ENCODE data around the gene FTO.

FTO gene

DNA sequence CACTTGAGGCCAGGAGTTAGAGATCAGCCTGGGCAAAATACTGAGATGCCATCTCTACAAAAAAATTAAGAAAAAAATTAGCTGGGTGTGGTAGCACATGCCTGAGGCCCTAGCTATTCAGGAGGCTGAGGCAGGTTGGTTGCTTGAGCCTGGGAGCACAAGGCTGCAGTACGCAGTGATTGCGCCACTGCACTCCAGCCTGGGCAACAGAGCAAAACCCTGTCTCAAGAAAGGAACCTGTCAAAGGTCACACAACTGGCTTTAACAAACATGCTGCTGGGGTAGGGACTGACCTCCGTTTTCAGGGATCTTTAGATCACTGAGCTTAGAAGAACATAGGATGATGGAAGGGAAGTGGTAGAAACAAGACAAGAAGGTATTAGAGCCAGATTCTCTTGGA is 487.6 kb downstream of the FTO start:
- no peak for DNase-seq

DNA sequence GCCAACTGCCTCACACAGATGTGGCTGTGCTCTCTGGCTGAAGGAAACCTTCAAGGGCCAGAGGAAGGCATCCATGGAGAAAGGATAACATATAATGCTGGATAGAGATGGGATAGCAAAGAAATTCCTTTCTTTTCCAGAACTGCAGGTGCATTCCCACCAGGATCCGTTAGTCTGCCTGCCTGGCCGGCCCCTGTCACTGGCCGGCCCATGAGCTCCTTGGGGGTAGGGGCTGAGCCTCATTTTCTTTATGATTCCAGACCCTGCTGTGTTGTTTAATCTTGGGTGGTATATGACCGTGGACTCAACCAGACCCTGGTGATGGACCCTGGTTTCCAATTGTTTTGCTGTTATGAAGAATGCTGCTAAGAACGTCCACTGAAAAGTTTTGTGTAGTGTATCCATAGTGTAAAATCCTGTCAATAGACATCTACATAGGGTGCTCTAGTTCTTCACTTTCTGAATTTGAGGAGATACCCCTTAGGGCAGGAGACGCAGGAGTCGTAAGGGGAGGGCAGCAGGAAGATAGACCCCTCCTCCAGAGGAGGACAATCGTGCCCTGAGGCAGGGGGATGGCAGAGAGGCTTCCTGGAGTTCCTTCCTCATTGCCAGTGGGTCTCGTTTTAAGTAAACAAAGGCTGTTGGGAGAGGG is 489.2 kb downstream of the FTO start:
- no peak for DNase-seq

DNA sequence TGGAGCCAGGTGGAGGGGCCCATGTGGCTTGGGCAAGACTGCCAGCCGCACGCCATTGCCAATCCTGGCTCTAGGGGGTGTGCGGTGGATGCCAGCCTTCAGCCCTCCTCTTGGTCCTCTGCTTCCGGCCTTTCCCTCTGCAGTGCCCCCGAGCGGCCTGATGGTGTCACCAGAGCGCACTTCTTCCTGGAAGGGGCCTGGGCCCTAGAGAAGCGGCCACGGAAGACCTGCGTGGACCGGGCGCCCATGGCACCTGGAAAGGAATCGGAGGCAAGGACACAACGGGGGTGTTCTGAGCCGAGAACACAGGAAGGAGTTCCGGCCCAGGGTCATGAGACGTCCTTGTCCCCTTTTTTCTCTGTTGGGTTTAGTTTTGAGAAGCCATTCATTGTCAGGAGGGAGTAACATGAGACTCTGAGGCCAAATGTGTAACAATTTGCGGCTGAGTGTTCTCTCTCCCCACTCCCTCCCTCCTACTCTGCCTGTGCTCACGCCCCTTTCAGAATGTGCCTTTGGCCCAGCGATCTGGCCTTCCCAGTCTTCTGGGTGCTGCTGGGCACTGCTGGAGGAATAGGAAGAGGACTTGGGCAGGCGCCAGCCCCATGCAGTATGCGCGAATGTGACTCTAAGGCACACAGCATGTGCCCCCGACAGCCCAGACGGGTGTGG is 489.8 kb downstream of the FTO start:
- peak in 11 of 14 donors; percentile 24 to 73 (median 67) for DNase-seq

DNA sequence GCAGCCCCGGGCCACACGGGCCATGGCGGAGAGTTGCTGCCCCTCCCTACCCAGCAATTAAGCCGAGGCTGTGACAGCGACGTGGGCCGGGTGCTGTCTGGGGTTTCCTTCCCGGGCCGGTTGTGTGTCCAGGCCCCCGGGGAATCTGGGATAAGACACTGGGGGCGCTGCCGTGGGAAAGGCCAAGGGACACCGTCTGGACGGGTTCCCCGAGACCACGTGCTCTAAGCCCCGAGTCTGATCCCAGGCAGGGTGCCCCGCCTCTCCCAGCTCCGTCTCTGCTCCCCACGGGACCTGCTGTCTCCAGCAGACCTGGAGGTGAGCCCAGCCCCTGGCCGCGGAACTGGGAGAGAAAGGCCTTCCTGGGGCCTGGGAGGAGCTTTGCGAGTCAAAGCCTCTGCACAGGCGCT is 490.4 kb downstream of the FTO start:
- peak in 13 of 14 donors; percentile 9 to 82 (median 61) for DNase-seq

DNA sequence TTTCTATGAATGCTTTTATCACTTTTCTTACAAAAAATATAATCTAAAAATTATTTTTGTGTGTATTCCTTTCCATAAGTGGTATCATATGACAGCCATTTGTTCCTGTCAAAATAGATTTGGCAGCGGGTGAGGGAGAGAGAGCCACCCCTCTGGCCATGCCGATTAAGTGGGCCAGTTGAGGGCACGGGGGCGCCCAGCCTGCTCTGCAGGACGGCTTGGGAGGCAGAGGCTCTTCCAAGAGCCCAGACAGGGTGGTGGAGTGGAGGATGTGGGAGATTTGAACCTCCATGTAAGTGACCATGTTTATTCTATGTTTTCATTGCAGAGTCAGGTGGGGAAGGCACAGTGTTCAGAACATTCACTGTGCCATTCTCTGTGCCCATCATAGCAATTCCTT is 493.8 kb downstream of the FTO start:
- no peak for DNase-seq

DNA sequence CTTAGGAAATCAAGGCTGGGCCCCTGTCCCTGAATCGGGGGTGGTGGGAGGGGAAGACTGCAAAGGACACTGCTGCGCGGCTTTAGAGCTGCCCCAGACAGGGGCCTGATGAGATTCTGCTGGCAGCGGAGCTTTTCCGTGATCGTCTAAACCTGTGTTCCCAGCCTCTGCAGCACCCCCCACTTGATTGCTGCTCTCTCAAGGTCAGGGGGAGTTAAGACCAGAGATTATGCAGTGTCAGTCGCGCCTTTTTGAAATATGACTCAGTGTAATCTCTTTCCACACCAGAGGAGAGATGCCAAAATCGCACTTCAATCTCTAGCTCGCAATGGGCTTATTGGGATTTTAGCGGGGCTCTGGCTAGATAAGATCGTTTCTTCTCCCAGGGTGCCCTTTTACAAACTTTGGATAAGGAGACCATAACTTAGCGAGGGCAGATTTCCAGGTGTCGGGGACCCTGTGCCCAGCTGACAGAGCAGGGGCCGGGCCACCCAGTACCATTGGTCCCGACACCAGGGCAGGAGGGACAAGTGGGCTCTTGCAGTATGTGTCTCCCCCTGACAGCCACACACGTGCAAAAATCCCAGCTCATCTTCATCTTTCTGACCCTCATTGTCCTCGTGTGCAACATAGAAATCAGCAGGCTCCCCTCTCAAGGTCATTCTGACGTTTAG is 495.7 kb downstream of the FTO start:
- DNase-seq = no peak

DNA sequence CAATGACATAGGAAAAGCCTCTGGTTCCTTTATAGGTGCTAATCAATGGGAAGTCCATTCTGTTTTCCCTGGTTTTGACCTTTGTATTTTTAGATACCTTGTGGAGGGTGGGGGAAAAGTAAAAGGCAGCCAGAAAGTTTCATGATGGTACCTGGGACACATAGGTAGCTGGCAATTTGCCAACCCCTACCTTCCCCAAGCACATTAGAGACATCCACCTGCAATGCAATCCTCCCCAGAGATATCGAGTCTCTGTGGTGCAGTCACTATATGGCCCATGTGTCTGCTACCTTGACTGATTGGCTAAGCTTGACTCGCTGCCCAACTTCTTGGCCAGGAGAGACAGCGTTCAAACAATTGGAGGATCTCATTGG is 496.2 kb downstream of the FTO start:
- no peak for DNase-seq

DNA sequence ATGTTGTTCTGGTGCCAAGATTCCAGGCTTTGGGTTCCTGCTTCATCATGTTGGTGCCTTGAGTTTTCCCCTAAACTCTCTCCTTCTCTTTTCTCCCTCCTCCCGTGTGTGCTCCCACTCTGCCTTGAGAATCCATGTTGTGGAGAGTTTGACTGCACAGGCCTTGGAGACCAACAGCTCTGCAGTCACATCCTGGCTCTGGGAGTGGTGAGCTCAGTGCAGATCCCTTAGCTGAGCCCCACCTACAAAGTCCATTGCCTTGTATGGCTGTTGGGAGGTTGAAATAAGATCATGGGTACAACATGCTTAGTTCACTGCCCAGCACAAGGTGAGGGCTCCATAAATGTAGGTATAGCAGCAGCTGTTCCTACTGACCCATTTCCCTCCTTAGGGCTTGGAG is 496.8 kb downstream of the FTO start:
- DNase-seq = no peak

DNA sequence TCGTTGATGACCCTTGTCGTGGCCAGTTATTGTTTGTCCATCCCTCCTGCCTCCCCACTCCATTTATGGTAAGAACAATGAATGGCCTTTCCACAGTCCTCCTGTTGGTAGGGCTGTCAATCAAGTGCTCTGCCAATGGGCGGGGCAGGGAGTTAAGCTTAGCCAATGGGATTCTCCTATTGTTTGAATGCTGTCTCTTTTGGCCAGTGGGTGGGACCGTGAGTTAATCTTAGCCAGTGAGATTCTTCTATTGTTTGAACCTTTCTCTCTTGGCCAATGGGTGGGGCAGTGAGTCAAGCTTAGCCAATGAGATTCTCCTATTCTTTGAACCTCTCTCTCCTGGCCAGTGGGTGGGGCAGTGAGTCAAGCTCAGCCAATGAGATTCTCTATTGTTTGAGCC is 497.2 kb downstream of the FTO start:
- DNase-seq = no peak

All from C1 segment of cervical spinal cord (tissue), 14 donors.